ENCODE data around the gene UMOD.

DNA sequence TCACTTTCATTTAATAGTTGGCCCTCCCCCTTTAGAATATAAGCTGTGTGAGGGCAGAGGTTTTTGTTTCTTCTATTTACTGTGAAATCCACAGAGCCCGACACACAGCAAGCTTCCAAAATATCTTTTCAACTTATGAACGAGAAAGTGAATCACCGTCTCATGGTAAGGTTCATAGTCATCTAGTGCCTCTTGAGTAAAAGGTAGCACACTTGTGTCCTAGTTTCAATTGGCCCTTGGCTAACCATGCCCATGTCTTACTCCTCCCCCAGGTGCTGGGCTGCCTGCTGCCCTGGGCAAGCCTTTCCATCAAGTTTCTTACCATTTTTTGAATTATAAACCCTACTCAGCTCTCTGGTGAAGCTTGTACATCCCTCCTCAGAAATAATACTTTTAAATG, 12.8 kb downstream of the UMOD start:
- TF ChIP-seq, protein P1, sequence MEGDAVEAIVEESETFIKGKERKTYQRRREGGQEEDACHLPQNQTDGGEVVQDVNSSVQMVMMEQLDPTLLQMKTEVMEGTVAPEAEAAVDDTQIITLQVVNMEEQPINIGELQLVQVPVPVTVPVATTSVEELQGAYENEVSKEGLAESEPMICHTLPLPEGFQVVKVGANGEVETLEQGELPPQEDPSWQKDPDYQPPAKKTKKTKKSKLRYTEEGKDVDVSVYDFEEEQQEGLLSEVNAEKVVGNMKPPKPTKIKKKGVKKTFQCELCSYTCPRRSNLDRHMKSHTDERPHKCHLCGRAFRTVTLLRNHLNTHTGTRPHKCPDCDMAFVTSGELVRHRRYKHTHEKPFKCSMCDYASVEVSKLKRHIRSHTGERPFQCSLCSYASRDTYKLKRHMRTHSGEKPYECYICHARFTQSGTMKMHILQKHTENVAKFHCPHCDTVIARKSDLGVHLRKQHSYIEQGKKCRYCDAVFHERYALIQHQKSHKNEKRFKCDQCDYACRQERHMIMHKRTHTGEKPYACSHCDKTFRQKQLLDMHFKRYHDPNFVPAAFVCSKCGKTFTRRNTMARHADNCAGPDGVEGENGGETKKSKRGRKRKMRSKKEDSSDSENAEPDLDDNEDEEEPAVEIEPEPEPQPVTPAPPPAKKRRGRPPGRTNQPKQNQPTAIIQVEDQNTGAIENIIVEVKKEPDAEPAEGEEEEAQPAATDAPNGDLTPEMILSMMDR (IDR thresholded peaks at IDR 0.05; ENCODE audit: poor library complexity), result no peak
- TF ChIP-seq EZH2phosphoT487 (IDR thresholded peaks at IDR 0.05; ENCODE audit: low read depth, severe bottlenecking, unreplicated experiment), result no peak

All from hepatocyte (in vitro differentiated cells).